ENCODE measurements around the gene ARHGEF39.

- TF ChIP-seq CTCF (IDR thresholded peaks at IDR 0.05) (no peak), POLR2A (IDR thresholded peaks at IDR 0.05) (no peak), EP300 (IDR thresholded peaks at IDR 0.05) (no peak)
Measured at GRCh38 chr9:35703906-35704672, 39.1 kb upstream of the ARHGEF39 start.

Measured in tibial nerve (tissue), 4 donors.